Measurements from ENCODE around the gene GYPC.
"Not testable (repeated sequence)": the region's sequence is repeated elsewhere in the genome, so short reads cannot be mapped to it uniquely, and the experiment has no call there.

Gene GYPC

GRCh38 chr2:126699716-126700581 is 44.0 kb downstream of the GYPC start:
- DNase-seq (ENCODE audit: low spot score): no peak

GRCh38 chr2:126700677-126701076 is 44.7 kb downstream of the GYPC start:
- no peak for DNase-seq (ENCODE audit: low spot score)

- DNase-seq (ENCODE audit: low spot score): no peak
These were observed 47.4 kb downstream of the GYPC start for GRCh38 chr2:126703311-126703710.

- no peak for DNase-seq (ENCODE audit: low spot score)
These were observed 48.6 kb downstream of the GYPC start for GRCh38 chr2:126704434-126705160.

GRCh38 chr2:126707191-126707590 is 51.2 kb downstream of the GYPC start:
- DNase-seq (ENCODE audit: low spot score): no peak

GRCh38 chr2:126707941-126708340 is 52.0 kb downstream of the GYPC start:
- no peak for DNase-seq (ENCODE audit: low spot score)

- no peak for DNase-seq (ENCODE audit: low spot score)
These were observed 58.4 kb downstream of the GYPC start for GRCh38 chr2:126714191-126714965.

GRCh38 chr2:126715111-126715510 is 59.2 kb downstream of the GYPC start:
- DNase-seq (ENCODE audit: low spot score): no peak

GRCh38 chr2:126715576-126716406 is 59.8 kb downstream of the GYPC start:
- DNase-seq (ENCODE audit: low spot score): no peak

GRCh38 chr2:126717277-126717676 is 61.3 kb downstream of the GYPC start:
- DNase-seq (ENCODE audit: low spot score): not testable (repeated sequence)

- DNase-seq (ENCODE audit: low spot score): no peak
These were observed 62.0 kb downstream of the GYPC start for GRCh38 chr2:126717928-126718327.

GRCh38 chr2:126719191-126719832 is 63.4 kb downstream of the GYPC start:
- no peak for DNase-seq (ENCODE audit: low spot score)

GRCh38 chr2:126719833-126720351 is 63.9 kb downstream of the GYPC start:
- no peak for DNase-seq (ENCODE audit: low spot score)

- no peak for DNase-seq (ENCODE audit: low spot score)
These were observed 64.7 kb downstream of the GYPC start for GRCh38 chr2:126720638-126721037.

- DNase-seq (ENCODE audit: low spot score): no peak
These were observed 66.1 kb downstream of the GYPC start for GRCh38 chr2:126722081-126722480.

- DNase-seq (ENCODE audit: low spot score): no peak
These were observed 66.6 kb downstream of the GYPC start for GRCh38 chr2:126722546-126722945.

GRCh38 chr2:126723281-126723815 is 67.4 kb downstream of the GYPC start:
- DNase-seq (ENCODE audit: low spot score): no peak

GRCh38 chr2:126725580-126725979 is 69.6 kb downstream of the GYPC start:
- no peak for DNase-seq (ENCODE audit: low spot score)

- DNase-seq (ENCODE audit: low spot score): no peak
These were observed 73.9 kb downstream of the GYPC start for GRCh38 chr2:126729896-126730295.

- no peak for DNase-seq (ENCODE audit: low spot score)
These were observed 74.7 kb downstream of the GYPC start for GRCh38 chr2:126730655-126731054.

GRCh38 chr2:126731353-126731752 is 75.4 kb downstream of the GYPC start:
- no peak for DNase-seq (ENCODE audit: low spot score)

Measured in CD4-positive, alpha-beta T cell treated with Interleukin-6 at 100 ng/mL for 8 hours (primary cell).